ENCODE results near the gene PTPRD.

The PTPRD gene

GRCh38 chr9:8880060-8880459 is 1732.7 kb downstream of the PTPRD start:
- no peak for DNase-seq

GRCh38 chr9:8879284-8879683 is 1733.5 kb downstream of the PTPRD start:
- DNase-seq, result no peak

- peak in 1 of 2 experiments; percentile 16 for DNase-seq
Observed at GRCh38 chr9:8877753-8878494, 1734.9 kb downstream of the PTPRD start.

GRCh38 chr9:8876303-8876702 is 1736.5 kb downstream of the PTPRD start:
- no peak for DNase-seq

- no peak for DNase-seq
Observed at GRCh38 chr9:8874482-8874881, 1738.3 kb downstream of the PTPRD start.

GRCh38 chr9:8872802-8873201 is 1740.0 kb downstream of the PTPRD start:
- DNase-seq, result peak in 1 of 2 experiments; percentile 45

GRCh38 chr9:8871796-8872445 is 1740.9 kb downstream of the PTPRD start:
- peak in 1 of 2 experiments; percentile 7 for DNase-seq

GRCh38 chr9:8871396-8871795 is 1741.4 kb downstream of the PTPRD start:
- DNase-seq, result no peak

- DNase-seq, result no peak
Observed at GRCh38 chr9:8869812-8870211, 1743.0 kb downstream of the PTPRD start.

- DNase-seq, result no peak
Observed at GRCh38 chr9:8868632-8869031, 1744.2 kb downstream of the PTPRD start.

GRCh38 chr9:8867148-8867547 is 1745.7 kb downstream of the PTPRD start:
- no peak for DNase-seq

GRCh38 chr9:8864545-8864896 is 1748.3 kb downstream of the PTPRD start:
- DNase-seq, result no peak

- no peak for DNase-seq
Observed at GRCh38 chr9:8863886-8864544, 1748.8 kb downstream of the PTPRD start.

- DNase-seq, result no peak
Observed at GRCh38 chr9:8863069-8863468, 1749.7 kb downstream of the PTPRD start.

GRCh38 chr9:8860925-8861324 is 1751.9 kb downstream of the PTPRD start:
- DNase-seq, result peak in 1 of 2 experiments; percentile 16

GRCh38 chr9:8860086-8860485 is 1752.7 kb downstream of the PTPRD start:
- peak in 1 of 2 experiments; percentile 27 for DNase-seq

- DNase-seq, result peak; percentile 32 to 64
Observed at GRCh38 chr9:8859416-8859815, 1753.4 kb downstream of the PTPRD start.

- DNase-seq, result no peak
Observed at GRCh38 chr9:8858596-8859161, 1754.1 kb downstream of the PTPRD start.

GRCh38 chr9:8857926-8858595 is 1754.7 kb downstream of the PTPRD start:
- DNase-seq, result peak; percentile 44 to 52

- peak in 1 of 2 experiments; percentile 45 for DNase-seq
Observed at GRCh38 chr9:8857068-8857925, 1755.5 kb downstream of the PTPRD start.

GRCh38 chr9:8856396-8857067 is 1756.3 kb downstream of the PTPRD start:
- DNase-seq, result no peak

Data from NCI-H524 (cell line).